Measurements from ENCODE around the gene ANK2. TPM values are rescaled to one million over a fixed set of nuclear protein-coding genes. Genes with fewer than 3 reads are reported as not detected.
"Not testable (repeated sequence)": the region's sequence is repeated elsewhere in the genome, so short reads cannot be mapped to it uniquely, and the experiment has no call there.

Gene ANK2
- total and polyA plus RNA-seq, 5 donors from 2014 or later, result not detected

- Mint-ChIP-seq H3K4me1 (no peaks in the 10 kb centered on the region), H3K36me3 (no peaks in the 10 kb centered on the region)
Measured at GRCh38 chr4:113222471-113222870, 173.0 kb downstream of the ANK2 start.

GRCh38 chr4:113223001-113223400 is 173.5 kb downstream of the ANK2 start:
- Histone ChIP-seq H3K4me1 (ENCODE audit: control insufficient read depth, insufficient read depth, low read length, poor library complexity, severe bottlenecking) (no peaks in the 10 kb centered on the region), H3K9me3 (ENCODE audit: control insufficient read depth in 2 of 2, low read length in 2 of 2) (no peaks in the 10 kb centered on the region), H3K27ac (ENCODE audit: insufficient read depth, low read length, poor library complexity, severe bottlenecking) (no peak overlapping the region), H3K27me3 (ENCODE audit: control insufficient read depth, insufficient read depth, low read length) (no peaks in the 10 kb centered on the region), H3K36me3 (ENCODE audit: control insufficient read depth, insufficient read depth, low read length) (no peaks in the 10 kb centered on the region), H3K4me3 (ENCODE audit: low read depth, low read length) (no peak overlapping the region)
- Mint-ChIP-seq H3K27ac (no peak overlapping the region), H3K4me1 (no peaks in the 10 kb centered on the region), H3K27me3 (no peaks in the 10 kb centered on the region), H3K36me3 (no peaks in the 10 kb centered on the region), H3K4me3 (no peak overlapping the region), H3K9me3 (peaks cover 0 to 4% (median 0%) of the 10 kb centered on the region in 7 donors)
- DNase-seq (no peak), ATAC-seq (ENCODE audit: low read depth in 2 of 2) (no peak)

More at GRCh38 chr4:113222471-113222870, 173.0 kb downstream of the ANK2 start:
- no peaks in the 10 kb centered on the region for H3K27me3 ChIP-seq (ENCODE audit: control insufficient read depth, insufficient read depth, low read length)
- DNase-seq, result no peak
- Mint-ChIP-seq H3K27me3 (no peaks in the 10 kb centered on the region), H3K4me3 (no peak overlapping the region), H3K27ac (no peak overlapping the region), H3K9me3 (peaks cover 0 to 4% (median 0%) of the 10 kb centered on the region in 7 donors)
- no peaks in the 10 kb centered on the region for H3K36me3 ChIP-seq (ENCODE audit: control insufficient read depth, insufficient read depth, low read length)
- no peaks in the 10 kb centered on the region for H3K4me1 ChIP-seq (ENCODE audit: control insufficient read depth, insufficient read depth, low read length, poor library complexity, severe bottlenecking)
- no peak overlapping the region for H3K4me3 ChIP-seq (ENCODE audit: low read depth, low read length)
- no peaks in the 10 kb centered on the region for H3K9me3 ChIP-seq (ENCODE audit: control insufficient read depth in 2 of 2, low read length in 2 of 2)
- no peak overlapping the region for H3K27ac ChIP-seq (ENCODE audit: insufficient read depth, low read length, poor library complexity, severe bottlenecking)
- no peak for ATAC-seq (ENCODE audit: low read depth in 2 of 2)

- no peak for DNase-seq
- no peak overlapping the region for H3K4me3 Mint-ChIP-seq
Measured at GRCh38 chr4:113232194-113232593, 182.7 kb downstream of the ANK2 start.

GRCh38 chr4:113236916-113237315 is 187.5 kb downstream of the ANK2 start:
- H3K4me3 ChIP-seq (ENCODE audit: low read depth, low read length), result no peak overlapping the region
- H3K4me3 Mint-ChIP-seq, result no peak overlapping the region
- H3K36me3 Mint-ChIP-seq, result no peaks in the 10 kb centered on the region
- H3K27me3 Mint-ChIP-seq, result no peaks in the 10 kb centered on the region
- no peaks in the 10 kb centered on the region for H3K4me1 Mint-ChIP-seq
- H3K36me3 ChIP-seq (ENCODE audit: control insufficient read depth, insufficient read depth, low read length), result no peaks in the 10 kb centered on the region
- no peak for DNase-seq
- no peak overlapping the region for H3K27ac ChIP-seq (ENCODE audit: insufficient read depth, low read length, poor library complexity, severe bottlenecking)
- H3K9me3 Mint-ChIP-seq, result peaks cover 0 to 2% (median 0%) of the 10 kb centered on the region in 7 donors
- no peak for ATAC-seq (ENCODE audit: low read depth in 2 of 2)
- no peaks in the 10 kb centered on the region for H3K4me1 ChIP-seq (ENCODE audit: control insufficient read depth, insufficient read depth, low read length, poor library complexity, severe bottlenecking)
- H3K9me3 ChIP-seq (ENCODE audit: control insufficient read depth in 2 of 2, low read length in 2 of 2), result no peaks in the 10 kb centered on the region
- no peak overlapping the region for H3K27ac Mint-ChIP-seq
- H3K27me3 ChIP-seq (ENCODE audit: control insufficient read depth, insufficient read depth, low read length), result no peaks in the 10 kb centered on the region

More at GRCh38 chr4:113232194-113232593, 182.7 kb downstream of the ANK2 start:
- Histone ChIP-seq H3K27ac (ENCODE audit: insufficient read depth, low read length, poor library complexity, severe bottlenecking) (no peak overlapping the region), H3K4me3 (ENCODE audit: low read depth, low read length) (no peak overlapping the region), H3K4me1 (ENCODE audit: control insufficient read depth, insufficient read depth, low read length, poor library complexity, severe bottlenecking) (no peaks in the 10 kb centered on the region), H3K27me3 (ENCODE audit: control insufficient read depth, insufficient read depth, low read length) (peaks cover 2% of the 10 kb centered on the region), H3K9me3 (ENCODE audit: control insufficient read depth in 2 of 2, low read length in 2 of 2) (no peaks in the 10 kb centered on the region), H3K36me3 (ENCODE audit: control insufficient read depth, insufficient read depth, low read length) (no peaks in the 10 kb centered on the region)
- ATAC-seq (ENCODE audit: low read depth in 2 of 2), result no peak
- H3K27me3 Mint-ChIP-seq, result no peaks in the 10 kb centered on the region
- peaks cover 0 to 2% (median 0%) of the 10 kb centered on the region in 7 donors for H3K9me3 Mint-ChIP-seq
- no peaks in the 10 kb centered on the region for H3K4me1 Mint-ChIP-seq
- H3K36me3 Mint-ChIP-seq, result no peaks in the 10 kb centered on the region
- no peak overlapping the region for H3K27ac Mint-ChIP-seq

- no peaks in the 10 kb centered on the region for H3K9me3 ChIP-seq (ENCODE audit: control insufficient read depth in 2 of 2, low read length in 2 of 2)
- H3K27ac ChIP-seq (ENCODE audit: insufficient read depth, low read length, poor library complexity, severe bottlenecking), result no peak overlapping the region
- no peaks in the 10 kb centered on the region for H3K27me3 Mint-ChIP-seq
- ATAC-seq (ENCODE audit: low read depth in 2 of 2) (no peak), DNase-seq (no peak)
- no peaks in the 10 kb centered on the region for H3K36me3 Mint-ChIP-seq
- no peak overlapping the region for H3K4me3 ChIP-seq (ENCODE audit: low read depth, low read length)
- H3K4me1 ChIP-seq (ENCODE audit: control insufficient read depth, insufficient read depth, low read length, poor library complexity, severe bottlenecking), result no peaks in the 10 kb centered on the region
- H3K36me3 ChIP-seq (ENCODE audit: control insufficient read depth, insufficient read depth, low read length), result no peaks in the 10 kb centered on the region
- no peak overlapping the region for H3K27ac Mint-ChIP-seq
- no peak overlapping the region for H3K4me3 Mint-ChIP-seq
- peaks cover 0 to 3% (median 0%) of the 10 kb centered on the region in 7 donors for H3K9me3 Mint-ChIP-seq
- H3K27me3 ChIP-seq (ENCODE audit: control insufficient read depth, insufficient read depth, low read length), result no peaks in the 10 kb centered on the region
- no peaks in the 10 kb centered on the region for H3K4me1 Mint-ChIP-seq
Measured at GRCh38 chr4:113243312-113243711, 193.9 kb downstream of the ANK2 start.

GRCh38 chr4:113244747-113245146 is 195.3 kb downstream of the ANK2 start:
- not testable (repeated sequence) for H3K4me1 ChIP-seq (ENCODE audit: control insufficient read depth, insufficient read depth, low read length, poor library complexity, severe bottlenecking); DNase-seq; H3K9me3 ChIP-seq (ENCODE audit: control insufficient read depth in 2 of 2, low read length in 2 of 2); H3K36me3 Mint-ChIP-seq; H3K27me3 ChIP-seq (ENCODE audit: control insufficient read depth, insufficient read depth, low read length); H3K36me3 ChIP-seq (ENCODE audit: control insufficient read depth, insufficient read depth, low read length); H3K27ac ChIP-seq (ENCODE audit: insufficient read depth, low read length, poor library complexity, severe bottlenecking); H3K4me3 ChIP-seq (ENCODE audit: low read depth, low read length); H3K4me3 Mint-ChIP-seq; H3K27me3 Mint-ChIP-seq; H3K9me3 Mint-ChIP-seq; H3K27ac Mint-ChIP-seq; H3K4me1 Mint-ChIP-seq; ATAC-seq (ENCODE audit: low read depth in 2 of 2)

- Histone ChIP-seq H3K27me3 (ENCODE audit: control insufficient read depth, insufficient read depth, low read length) (no peaks in the 10 kb centered on the region), H3K9me3 (ENCODE audit: control insufficient read depth in 2 of 2, low read length in 2 of 2) (no peaks in the 10 kb centered on the region), H3K4me3 (ENCODE audit: low read depth, low read length) (no peak overlapping the region), H3K4me1 (ENCODE audit: control insufficient read depth, insufficient read depth, low read length, poor library complexity, severe bottlenecking) (no peaks in the 10 kb centered on the region), H3K27ac (ENCODE audit: insufficient read depth, low read length, poor library complexity, severe bottlenecking) (no peak overlapping the region), H3K36me3 (ENCODE audit: control insufficient read depth, insufficient read depth, low read length) (no peaks in the 10 kb centered on the region)
- H3K27ac Mint-ChIP-seq, result no peak overlapping the region
- no peaks in the 10 kb centered on the region for H3K4me1 Mint-ChIP-seq
- H3K9me3 Mint-ChIP-seq, result peaks cover 0 to 3% (median 0%) of the 10 kb centered on the region in 7 donors
- no peak for ATAC-seq (ENCODE audit: low read depth in 2 of 2)
- no peaks in the 10 kb centered on the region for H3K27me3 Mint-ChIP-seq
- H3K4me3 Mint-ChIP-seq, result no peak overlapping the region
- no peak for DNase-seq
- H3K36me3 Mint-ChIP-seq, result no peaks in the 10 kb centered on the region
Measured at GRCh38 chr4:113248320-113248719, 198.9 kb downstream of the ANK2 start.

- H3K4me3 Mint-ChIP-seq, result no peak overlapping the region
- peaks cover 0 to 2% (median 0%) of the 10 kb centered on the region in 7 donors for H3K9me3 Mint-ChIP-seq
- no peaks in the 10 kb centered on the region for H3K27me3 ChIP-seq (ENCODE audit: control insufficient read depth, insufficient read depth, low read length)
- no peaks in the 10 kb centered on the region for H3K4me1 ChIP-seq (ENCODE audit: control insufficient read depth, insufficient read depth, low read length, poor library complexity, severe bottlenecking)
- ATAC-seq (ENCODE audit: low read depth in 2 of 2) (no peak), DNase-seq (no peak)
- H3K27ac ChIP-seq (ENCODE audit: insufficient read depth, low read length, poor library complexity, severe bottlenecking), result no peak overlapping the region
- peaks cover 4% of the 10 kb centered on the region for H3K27me3 Mint-ChIP-seq
- no peaks in the 10 kb centered on the region for H3K36me3 ChIP-seq (ENCODE audit: control insufficient read depth, insufficient read depth, low read length)
- H3K4me1 Mint-ChIP-seq, result no peaks in the 10 kb centered on the region
- no peaks in the 10 kb centered on the region for H3K9me3 ChIP-seq (ENCODE audit: control insufficient read depth in 2 of 2, low read length in 2 of 2)
- H3K27ac Mint-ChIP-seq, result no peak overlapping the region
- no peaks in the 10 kb centered on the region for H3K36me3 Mint-ChIP-seq
- H3K4me3 ChIP-seq (ENCODE audit: low read depth, low read length), result no peak overlapping the region
Measured at GRCh38 chr4:113255628-113256027, 206.2 kb downstream of the ANK2 start.

Measured in CD4-positive, CD25-positive, alpha-beta regulatory T cell (primary cell).